Measurements from ENCODE around the gene ZNF600. TPM values are rescaled to one million over a fixed set of nuclear protein-coding genes. Genes with fewer than 3 reads are reported as not detected.
"Not testable (repeated sequence)": the region's sequence is repeated elsewhere in the genome, so short reads cannot be mapped to it uniquely, and the experiment has no call there.

ZNF600 gene
- total and polyA plus RNA-seq, 2 experiments from 2014 or later, result 6.0 to 6.9 TPM

DNA sequence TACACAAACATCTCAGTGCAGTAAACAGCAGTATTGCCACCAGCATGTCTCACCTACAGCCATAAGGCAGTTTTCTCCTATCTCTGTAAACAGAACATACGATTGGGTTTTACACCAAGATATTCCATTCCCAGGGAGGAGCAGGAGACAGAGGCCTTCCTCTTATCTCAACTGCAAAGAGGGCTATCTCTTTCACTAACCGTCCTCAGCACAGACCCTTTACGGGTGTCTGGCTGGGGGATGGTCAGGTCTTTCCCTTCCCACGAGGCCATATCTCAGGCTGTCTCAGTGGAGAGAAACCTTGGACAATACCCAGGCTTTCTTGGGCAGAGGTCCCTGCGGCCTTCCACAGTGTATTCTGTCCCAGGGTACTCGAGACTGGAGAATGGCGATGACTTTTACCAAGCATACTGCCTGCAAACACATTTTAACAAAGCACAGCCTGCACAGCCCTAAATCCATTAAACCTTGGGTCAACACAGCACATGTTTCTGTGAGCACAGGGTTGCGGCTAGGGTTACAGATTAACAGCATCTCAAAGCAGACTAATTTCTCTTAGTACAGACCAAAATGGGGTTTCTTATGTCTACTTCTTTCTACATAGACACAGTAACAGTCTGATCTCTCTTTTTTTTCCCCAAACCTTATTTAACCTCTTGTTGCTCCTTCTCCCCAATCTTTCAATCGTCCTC, 62.5 kb downstream of the ZNF600 start:
- peaks cover 69% of the 10 kb centered on the region for H3K36me3 Mint-ChIP-seq (ENCODE audit: low read depth)
- not testable (repeated sequence) for H3K27ac Mint-ChIP-seq; H3K79me2 ChIP-seq (replicated peaks; ENCODE audit: insufficient read depth); H3F3A ChIP-seq (replicated peaks; ENCODE audit: low read depth); H3K4me1 Mint-ChIP-seq; H3K27me3 ChIP-seq (ENCODE audit: insufficient read depth); ATAC-seq; H3K27ac ChIP-seq (ENCODE audit: low read depth); DNase-seq (ENCODE audit: low spot score); H2AFZ ChIP-seq; H4K20me1 ChIP-seq (replicated peaks; ENCODE audit: insufficient read depth); H3K36me3 ChIP-seq (ENCODE audit: insufficient read depth); H3K4me2 ChIP-seq; H3K9me2 ChIP-seq (ENCODE audit: insufficient read depth); H3K4me3 ChIP-seq; H3K4me1 ChIP-seq (ENCODE audit: insufficient read depth); H3K4me3 Mint-ChIP-seq
- peaks cover 39% of the 10 kb centered on the region for H3K9me3 Mint-ChIP-seq
- peaks cover 13% of the 10 kb centered on the region for H3K27me3 Mint-ChIP-seq (ENCODE audit: insufficient read depth, low read depth, poor library complexity)

DNA sequence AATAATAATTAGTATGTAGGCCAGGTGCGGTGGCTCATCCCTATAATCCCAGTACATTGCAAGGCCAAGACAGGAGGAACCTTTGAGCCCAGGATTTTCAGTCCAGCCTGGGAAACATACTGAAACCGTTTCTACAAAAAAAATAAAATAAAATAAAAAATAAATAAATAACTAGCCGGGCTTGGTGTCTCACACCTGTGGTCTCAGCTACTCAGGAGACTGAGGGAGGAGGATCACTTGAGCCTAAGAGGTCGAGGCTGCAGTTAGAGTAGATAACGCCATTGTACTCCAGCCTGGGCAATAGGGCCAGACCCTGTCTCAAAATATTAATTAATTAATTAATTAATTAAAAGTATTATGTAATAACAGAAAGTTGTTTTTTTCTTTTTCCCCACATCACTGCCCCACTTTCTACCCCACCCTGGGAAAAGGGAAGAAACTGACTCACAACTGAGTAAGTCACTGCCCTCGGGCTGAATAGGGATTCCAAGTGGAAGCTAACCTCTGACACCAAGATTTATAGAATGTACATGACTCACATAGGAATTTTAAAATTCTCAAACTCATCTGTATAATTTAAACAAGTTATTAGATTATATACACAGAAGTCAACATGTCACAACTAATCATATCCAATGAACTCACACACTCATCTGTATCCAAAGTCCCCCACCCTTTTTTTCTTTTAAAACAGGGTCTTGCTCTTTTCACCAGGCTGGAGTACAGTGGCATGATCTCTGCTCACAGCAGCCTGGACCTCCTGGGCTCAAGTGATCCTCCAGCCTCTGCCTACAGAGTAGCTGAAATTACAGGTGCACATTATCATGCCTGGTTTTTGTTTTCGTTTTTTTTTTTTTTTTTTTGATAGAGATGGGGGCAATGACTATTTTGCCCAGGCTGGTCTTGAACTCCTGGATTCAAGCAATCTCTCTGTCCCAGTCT, 64.3 kb downstream of the ZNF600 start:
- Histone ChIP-seq H3K27me3 (ENCODE audit: insufficient read depth) (peaks cover 22% of the 10 kb centered on the region), H3K4me3 (no peak overlapping the region), H3K79me2 (replicated peaks; ENCODE audit: insufficient read depth) (no peaks in the 10 kb centered on the region; the same call in 1 of the 2 replicates), H4K20me1 (replicated peaks; ENCODE audit: insufficient read depth) (peaks cover 5% of the 10 kb centered on the region), H2AFZ (no peak overlapping the region), H3F3A (replicated peaks; ENCODE audit: low read depth) (no peaks in the 10 kb centered on the region), H3K4me2 (no peak overlapping the region), H3K9me2 (ENCODE audit: insufficient read depth) (no peaks in the 10 kb centered on the region), H3K27ac (ENCODE audit: low read depth) (no peak overlapping the region), H3K4me1 (ENCODE audit: insufficient read depth) (peaks cover 5% of the 10 kb centered on the region), H3K36me3 (ENCODE audit: insufficient read depth) (no peaks in the 10 kb centered on the region)
- Mint-ChIP-seq H3K4me1 (peaks cover 9% of the 10 kb centered on the region), H3K27me3 (ENCODE audit: insufficient read depth, low read depth, poor library complexity) (peaks cover 26% of the 10 kb centered on the region), H3K36me3 (ENCODE audit: low read depth) (peaks cover 74% of the 10 kb centered on the region), H3K9me3 (peaks cover 40% of the 10 kb centered on the region), H3K4me3 (no peak overlapping the region), H3K27ac (no peak overlapping the region)
- DNase-seq (ENCODE audit: low spot score), result no peak
- ATAC-seq, result no peak
- TF ChIP-seq STAT1 (IDR thresholded peaks at IDR 0.05; ENCODE audit: unreplicated experiment) (no peak), EZH2phosphoT487 (IDR thresholded peaks at IDR 0.05; ENCODE audit: unreplicated experiment) (no peak), ZNF331 (CRISPR knock-in tag; IDR thresholded peaks at IDR 0.05; ENCODE audit: low read depth) (no peak), CREB1 (CRISPR knock-in tag; IDR thresholded peaks at IDR 0.05; ENCODE audit: low read depth) (no peak), JUNB (IDR thresholded peaks at IDR 0.05; ENCODE audit: unreplicated experiment) (no peak), ZNF114 (CRISPR knock-in tag; IDR thresholded peaks at IDR 0.05) (no peak), NANOG (IDR thresholded peaks at IDR 0.05; ENCODE audit: borderline replicate concordance) (no peak), POLR2AphosphoS5 (IDR thresholded peaks at IDR 0.05; ENCODE audit: low read depth) (no peak), EZH2 (IDR thresholded peaks at IDR 0.05; ENCODE audit: low read depth, unreplicated experiment) (no peak)
- TF ChIP-seq, protein P1, sequence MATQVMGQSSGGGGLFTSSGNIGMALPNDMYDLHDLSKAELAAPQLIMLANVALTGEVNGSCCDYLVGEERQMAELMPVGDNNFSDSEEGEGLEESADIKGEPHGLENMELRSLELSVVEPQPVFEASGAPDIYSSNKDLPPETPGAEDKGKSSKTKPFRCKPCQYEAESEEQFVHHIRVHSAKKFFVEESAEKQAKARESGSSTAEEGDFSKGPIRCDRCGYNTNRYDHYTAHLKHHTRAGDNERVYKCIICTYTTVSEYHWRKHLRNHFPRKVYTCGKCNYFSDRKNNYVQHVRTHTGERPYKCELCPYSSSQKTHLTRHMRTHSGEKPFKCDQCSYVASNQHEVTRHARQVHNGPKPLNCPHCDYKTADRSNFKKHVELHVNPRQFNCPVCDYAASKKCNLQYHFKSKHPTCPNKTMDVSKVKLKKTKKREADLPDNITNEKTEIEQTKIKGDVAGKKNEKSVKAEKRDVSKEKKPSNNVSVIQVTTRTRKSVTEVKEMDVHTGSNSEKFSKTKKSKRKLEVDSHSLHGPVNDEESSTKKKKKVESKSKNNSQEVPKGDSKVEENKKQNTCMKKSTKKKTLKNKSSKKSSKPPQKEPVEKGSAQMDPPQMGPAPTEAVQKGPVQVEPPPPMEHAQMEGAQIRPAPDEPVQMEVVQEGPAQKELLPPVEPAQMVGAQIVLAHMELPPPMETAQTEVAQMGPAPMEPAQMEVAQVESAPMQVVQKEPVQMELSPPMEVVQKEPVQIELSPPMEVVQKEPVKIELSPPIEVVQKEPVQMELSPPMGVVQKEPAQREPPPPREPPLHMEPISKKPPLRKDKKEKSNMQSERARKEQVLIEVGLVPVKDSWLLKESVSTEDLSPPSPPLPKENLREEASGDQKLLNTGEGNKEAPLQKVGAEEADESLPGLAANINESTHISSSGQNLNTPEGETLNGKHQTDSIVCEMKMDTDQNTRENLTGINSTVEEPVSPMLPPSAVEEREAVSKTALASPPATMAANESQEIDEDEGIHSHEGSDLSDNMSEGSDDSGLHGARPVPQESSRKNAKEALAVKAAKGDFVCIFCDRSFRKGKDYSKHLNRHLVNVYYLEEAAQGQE (IDR thresholded peaks at IDR 0.05; ENCODE audit: unreplicated experiment), result no peak
- TF ChIP-seq, protein P2, sequence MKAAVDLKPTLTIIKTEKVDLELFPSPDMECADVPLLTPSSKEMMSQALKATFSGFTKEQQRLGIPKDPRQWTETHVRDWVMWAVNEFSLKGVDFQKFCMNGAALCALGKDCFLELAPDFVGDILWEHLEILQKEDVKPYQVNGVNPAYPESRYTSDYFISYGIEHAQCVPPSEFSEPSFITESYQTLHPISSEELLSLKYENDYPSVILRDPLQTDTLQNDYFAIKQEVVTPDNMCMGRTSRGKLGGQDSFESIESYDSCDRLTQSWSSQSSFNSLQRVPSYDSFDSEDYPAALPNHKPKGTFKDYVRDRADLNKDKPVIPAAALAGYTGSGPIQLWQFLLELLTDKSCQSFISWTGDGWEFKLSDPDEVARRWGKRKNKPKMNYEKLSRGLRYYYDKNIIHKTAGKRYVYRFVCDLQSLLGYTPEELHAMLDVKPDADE (IDR thresholded peaks at IDR 0.05), result no peak
- TF ChIP-seq, protein P3, sequence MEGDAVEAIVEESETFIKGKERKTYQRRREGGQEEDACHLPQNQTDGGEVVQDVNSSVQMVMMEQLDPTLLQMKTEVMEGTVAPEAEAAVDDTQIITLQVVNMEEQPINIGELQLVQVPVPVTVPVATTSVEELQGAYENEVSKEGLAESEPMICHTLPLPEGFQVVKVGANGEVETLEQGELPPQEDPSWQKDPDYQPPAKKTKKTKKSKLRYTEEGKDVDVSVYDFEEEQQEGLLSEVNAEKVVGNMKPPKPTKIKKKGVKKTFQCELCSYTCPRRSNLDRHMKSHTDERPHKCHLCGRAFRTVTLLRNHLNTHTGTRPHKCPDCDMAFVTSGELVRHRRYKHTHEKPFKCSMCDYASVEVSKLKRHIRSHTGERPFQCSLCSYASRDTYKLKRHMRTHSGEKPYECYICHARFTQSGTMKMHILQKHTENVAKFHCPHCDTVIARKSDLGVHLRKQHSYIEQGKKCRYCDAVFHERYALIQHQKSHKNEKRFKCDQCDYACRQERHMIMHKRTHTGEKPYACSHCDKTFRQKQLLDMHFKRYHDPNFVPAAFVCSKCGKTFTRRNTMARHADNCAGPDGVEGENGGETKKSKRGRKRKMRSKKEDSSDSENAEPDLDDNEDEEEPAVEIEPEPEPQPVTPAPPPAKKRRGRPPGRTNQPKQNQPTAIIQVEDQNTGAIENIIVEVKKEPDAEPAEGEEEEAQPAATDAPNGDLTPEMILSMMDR (conservative IDR thresholded peaks at IDR 0.05; ENCODE audit: low read depth in 2 of 2), result no peak
